Fibroblast of mammary gland (primary cell): Measurements from ENCODE around the gene FAM20C.

Experiments
- DNase-seq: peaks from one replicate; pipeline ENCODE4 v3.0.0-alpha.2; 2010; ENCODE audit warnings: low read depth
- H3K4me3 ChIP-seq: 2 replicates; pipeline ENCODE4 v1.5.1; 2011; ENCODE audit warnings: low read depth, mild to moderate bottlenecking, low read length, moderate library complexity; ENCODE audit not compliant: control insufficient read depth
- TF ChIP-seq, protein P1 (sequence below): conservative IDR thresholded peaks from 2 replicates; pipeline ENCODE4 v1.5.1; 2011; ENCODE audit warnings: low read depth, low read length, inconsistent platforms; ENCODE audit not compliant: control insufficient read depth, insufficient read depth

FAM20C gene

DNA sequence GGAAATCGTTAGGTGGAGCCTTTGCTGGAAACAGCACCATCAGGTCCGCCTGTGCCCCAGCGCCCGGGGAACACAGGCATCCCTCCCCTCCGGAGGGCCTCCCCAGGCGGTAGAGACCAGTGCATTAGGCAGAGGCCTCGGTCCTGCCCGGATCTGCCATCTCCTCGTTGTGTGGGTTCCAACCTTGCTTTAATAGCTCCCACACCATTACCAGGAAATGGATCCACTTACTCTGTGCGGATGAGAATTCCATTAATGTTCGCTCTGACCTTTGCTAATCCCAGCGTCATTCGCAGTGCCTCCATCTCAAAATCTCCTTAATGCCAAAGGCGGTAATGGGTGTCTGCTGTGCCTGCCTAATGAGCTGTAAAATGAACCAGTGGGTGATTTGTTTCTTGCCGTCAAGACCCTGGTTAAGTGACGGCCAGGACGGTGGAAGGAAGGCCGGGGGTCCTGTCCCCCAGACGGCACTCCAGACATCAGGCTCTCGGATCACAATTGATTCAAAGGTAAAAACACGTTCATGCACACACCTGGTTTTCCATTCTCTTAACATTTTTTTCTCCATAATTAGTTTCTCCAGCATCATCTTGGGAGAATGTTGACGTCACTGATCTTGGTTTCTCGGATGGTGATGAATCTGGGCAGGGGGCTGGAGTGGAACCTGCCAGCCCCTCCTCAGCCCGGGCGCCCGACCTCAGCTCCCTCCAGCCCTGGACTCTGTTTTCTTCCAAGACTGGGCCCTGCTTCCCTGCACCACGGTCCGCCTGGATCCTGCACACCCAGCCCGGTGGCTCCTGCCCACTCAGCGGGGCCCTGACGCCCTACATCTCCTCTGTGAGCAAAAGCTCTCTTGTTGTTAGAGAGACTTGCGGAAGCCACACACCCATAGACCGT, 22.8 kb upstream of the FAM20C start:
- no peak for DNase-seq
- no peak overlapping the region for H3K4me3 ChIP-seq
- TF ChIP-seq, protein P1, sequence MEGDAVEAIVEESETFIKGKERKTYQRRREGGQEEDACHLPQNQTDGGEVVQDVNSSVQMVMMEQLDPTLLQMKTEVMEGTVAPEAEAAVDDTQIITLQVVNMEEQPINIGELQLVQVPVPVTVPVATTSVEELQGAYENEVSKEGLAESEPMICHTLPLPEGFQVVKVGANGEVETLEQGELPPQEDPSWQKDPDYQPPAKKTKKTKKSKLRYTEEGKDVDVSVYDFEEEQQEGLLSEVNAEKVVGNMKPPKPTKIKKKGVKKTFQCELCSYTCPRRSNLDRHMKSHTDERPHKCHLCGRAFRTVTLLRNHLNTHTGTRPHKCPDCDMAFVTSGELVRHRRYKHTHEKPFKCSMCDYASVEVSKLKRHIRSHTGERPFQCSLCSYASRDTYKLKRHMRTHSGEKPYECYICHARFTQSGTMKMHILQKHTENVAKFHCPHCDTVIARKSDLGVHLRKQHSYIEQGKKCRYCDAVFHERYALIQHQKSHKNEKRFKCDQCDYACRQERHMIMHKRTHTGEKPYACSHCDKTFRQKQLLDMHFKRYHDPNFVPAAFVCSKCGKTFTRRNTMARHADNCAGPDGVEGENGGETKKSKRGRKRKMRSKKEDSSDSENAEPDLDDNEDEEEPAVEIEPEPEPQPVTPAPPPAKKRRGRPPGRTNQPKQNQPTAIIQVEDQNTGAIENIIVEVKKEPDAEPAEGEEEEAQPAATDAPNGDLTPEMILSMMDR, result no peak

DNA sequence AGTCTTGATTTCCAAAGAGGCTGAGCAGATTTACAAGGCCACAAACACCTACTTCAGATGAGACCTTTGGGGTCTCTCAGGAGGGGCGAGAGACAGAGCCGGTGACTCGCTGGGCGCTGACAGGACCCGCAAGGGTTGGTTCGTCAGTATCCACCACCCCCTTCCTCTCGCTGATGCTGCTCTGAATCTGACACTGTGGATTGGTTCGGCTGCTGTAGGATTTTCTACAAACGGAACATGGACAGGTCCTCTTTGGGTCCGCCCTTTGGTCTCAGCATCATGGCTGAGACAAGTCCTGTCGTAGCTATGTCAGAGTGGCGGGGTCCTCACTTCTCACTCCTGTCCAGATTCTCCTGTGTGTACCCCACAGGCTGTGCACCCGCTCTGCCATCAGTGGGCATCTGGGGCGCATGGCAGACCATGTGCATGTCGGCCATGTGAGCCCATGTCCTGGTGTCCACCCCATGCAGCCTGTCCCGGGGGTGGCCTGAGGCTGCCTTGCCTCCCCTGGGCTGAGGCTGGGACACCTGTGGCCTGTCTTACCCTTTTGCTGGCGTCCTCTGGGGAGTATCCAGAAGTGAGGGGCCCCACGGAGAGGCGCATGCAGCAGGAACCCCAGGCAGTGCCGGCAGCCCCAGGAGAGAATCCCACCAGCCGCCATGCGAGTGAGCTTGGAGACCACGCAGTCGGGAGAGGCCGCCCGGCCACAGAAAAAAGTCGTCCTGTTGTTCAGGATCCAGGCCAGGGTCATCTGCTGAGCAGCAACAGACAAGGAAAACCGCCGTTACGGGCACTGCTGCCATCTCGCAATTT, 21.6 kb upstream of the FAM20C start:
- no peak overlapping the region for H3K4me3 ChIP-seq
- TF ChIP-seq, protein P1, result no peak
- no peak for DNase-seq

DNA sequence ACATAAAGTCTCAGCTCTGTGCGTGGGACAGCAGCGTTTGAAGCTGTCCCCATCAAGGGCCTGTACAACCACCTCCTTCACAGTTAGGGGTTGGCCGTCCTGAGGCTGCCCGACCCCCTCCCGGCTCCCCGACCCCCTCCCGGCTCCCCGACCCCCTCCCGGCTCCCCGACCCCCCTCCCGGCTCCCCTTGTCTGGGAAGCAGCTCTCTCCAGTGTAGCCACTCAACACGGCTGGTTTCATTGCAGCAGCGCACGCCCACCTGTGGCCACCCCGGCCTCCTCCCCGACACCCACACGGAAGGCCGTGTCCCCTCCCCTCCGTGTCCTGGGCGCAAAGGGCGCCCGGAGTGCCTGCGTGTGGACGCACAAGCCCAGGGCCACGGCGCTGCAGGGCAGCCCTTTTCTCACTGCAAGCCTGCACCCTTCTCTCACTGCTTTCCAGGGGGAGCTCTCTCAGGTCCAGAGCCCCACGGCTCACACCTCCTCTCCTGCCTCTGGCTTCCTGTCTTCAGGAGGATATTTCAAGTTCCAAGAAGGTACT, 20.9 kb upstream of the FAM20C start:
- DNase-seq, result no peak
- TF ChIP-seq, protein P1, result no peak

DNA sequence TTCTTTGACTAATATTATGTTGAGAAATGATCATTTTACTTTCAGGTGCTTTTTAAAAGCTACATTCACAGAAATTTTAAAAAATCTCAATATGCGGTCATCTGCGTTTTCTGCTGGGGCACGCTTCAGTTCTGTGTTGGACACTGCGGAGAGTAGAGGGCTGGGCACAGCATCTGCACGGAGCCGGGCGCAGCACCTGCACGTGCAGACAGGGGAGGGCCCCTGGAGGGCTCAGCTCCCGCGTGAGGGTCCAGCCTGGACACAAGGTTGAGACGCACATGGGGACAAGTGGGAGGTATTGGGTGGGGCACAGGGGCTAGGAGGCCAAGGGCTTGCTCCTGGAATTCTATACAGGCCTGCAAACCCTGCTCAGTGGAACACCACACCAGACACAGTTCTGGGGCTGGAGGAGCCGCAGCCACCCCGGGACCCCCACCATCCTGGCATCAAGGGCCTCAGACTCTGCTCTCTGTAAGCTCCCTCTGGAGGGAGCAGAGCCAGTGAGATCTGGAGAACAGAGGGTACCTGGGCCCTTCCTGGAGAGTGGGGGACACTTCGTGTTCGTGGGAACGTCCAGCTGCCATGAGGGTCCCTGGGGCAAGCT, 20.4 kb upstream of the FAM20C start:
- H3K4me3 ChIP-seq, result no peak overlapping the region
- TF ChIP-seq, protein P1, result no peak
- DNase-seq, result no peak

More for the DNA sequence above, 20.9 kb upstream of the FAM20C start:
- no peak overlapping the region for H3K4me3 ChIP-seq

DNA sequence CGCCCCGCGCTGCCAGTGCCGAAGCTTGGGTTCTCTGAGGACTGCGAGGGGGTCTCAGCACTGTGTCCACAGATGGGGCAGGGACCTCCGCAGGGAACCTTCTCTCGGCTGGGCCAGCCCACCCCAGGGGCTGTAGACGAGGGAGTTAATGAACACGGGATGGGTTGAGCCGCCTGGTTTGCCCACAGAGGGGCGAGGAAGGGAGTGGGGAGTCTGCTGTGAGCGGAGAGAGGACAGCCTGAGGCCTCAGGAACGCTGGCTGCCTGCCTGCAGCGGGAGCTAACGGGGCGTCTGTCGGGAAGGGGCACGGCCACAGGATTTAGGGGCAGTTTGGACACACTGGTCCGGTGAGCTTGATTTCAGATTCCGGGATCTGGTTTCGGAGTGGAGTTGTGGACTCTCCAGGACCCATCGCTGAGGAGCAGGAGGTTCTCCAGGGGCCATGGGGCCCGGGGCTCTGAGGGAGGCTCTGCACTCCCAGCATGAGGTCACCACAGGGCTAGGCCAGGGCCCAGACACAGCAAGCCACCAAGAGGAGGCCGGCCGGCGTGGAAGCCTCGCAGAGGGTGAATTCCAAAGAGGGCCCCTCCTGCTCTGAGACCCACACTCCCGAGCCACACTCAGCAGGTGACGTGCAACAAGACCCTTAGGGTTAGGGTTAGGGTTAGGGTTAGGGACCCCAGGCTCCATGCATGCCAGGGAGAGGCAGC, 19.0 kb upstream of the FAM20C start:
- H3K4me3 ChIP-seq, result no peak overlapping the region
- TF ChIP-seq, protein P1, result no peak

DNA sequence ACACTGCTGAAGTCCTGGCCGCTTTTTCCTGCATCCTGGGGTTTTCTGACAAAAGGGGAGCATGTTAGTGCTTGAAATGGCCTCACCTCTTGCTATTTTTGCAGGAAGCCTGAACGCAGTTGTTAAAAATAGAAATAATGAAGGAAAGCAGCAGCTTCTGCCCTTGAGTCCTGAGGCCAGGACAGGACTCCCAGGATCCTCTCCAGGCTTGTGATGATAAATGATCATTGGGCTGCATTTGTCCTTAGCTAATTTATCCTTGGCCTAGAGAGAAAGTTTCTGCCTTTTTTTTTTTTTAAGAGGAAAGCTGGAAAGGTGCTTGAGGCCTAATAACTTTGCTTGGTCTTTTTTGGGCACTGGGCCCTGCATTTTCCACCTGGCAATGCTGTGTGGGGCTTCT, 17.7 kb upstream of the FAM20C start:
- no peak for DNase-seq
- TF ChIP-seq, protein P1, result no peak
- H3K4me3 ChIP-seq, result no peak overlapping the region

More for the DNA sequence above, 19.0 kb upstream of the FAM20C start:
- DNase-seq, result no peak
